PC-3 (cell line): Measurements from ENCODE around the gene FOXP4. TPM values are rescaled to one million over a fixed set of nuclear protein-coding genes. Genes with fewer than 3 reads are reported as not detected.

Source experiments
- ATAC-seq: fragments of 200-7000 bp; cut with Tn5 transposase; 2 replicates; pipeline ENCODE4 v1.9.1; 2020; ENCODE audit warnings: mild to moderate bottlenecking, moderate library complexity
- BruUV-seq: library from RNA; stranded (reverse); fragments of 400-500 nt; replicated peaks from 2 replicates; lab custom pipeline; 2021; lab: Mats Ljungman, UMichigan
- CTCF ChIA-PET: fragments of 300-600 bp; sonication (Branson Sonifier 250); formaldehyde crosslinking; loops from one replicate; lab custom pipeline; 2022; ENCODE audit warnings: antibody characterized with exemption; lab: Charles Lee
- POLR2A ChIA-PET: fragments of 300-600 bp; sonication (Branson Sonifier 250); formaldehyde crosslinking; loops from one replicate; lab custom pipeline; 2022; ENCODE audit warnings: antibody characterized with exemption; ENCODE audit not compliant: unreplicated experiment; lab: Charles Lee
- DNase-seq: peaks from one replicate; pipeline ENCODE4 v3.0.0-alpha.2; 2015
- H2AFZ ChIP-seq: fragments of 300-600 bp; sonication (generic); 2 replicates; pipeline ENCODE4 v1.6.0; 2016; ENCODE audit warnings: antibody characterized with exemption, low read length
- H3F3A ChIP-seq: fragments of 300-600 bp; sonication (generic); one replicate; pipeline ENCODE4 v1.6.0; 2017; ENCODE audit warnings: antibody characterized with exemption, low read length, control low read depth, mild to moderate bottlenecking; ENCODE audit not compliant: unreplicated experiment
- H3K27ac ChIP-seq: fragments of 300-600 bp; sonication (generic); 2 replicates; pipeline ENCODE4 v1.5.1; 2016; ENCODE audit warnings: mild to moderate bottlenecking, low read length
- H3K27me3 ChIP-seq: fragments of 300-600 bp; sonication (generic); 2 replicates; pipeline ENCODE4 v1.6.1; 2016; ENCODE audit warnings: low read length, mixed read lengths
- H3K36me3 ChIP-seq: fragments of 300-600 bp; sonication (generic); 2 replicates; pipeline ENCODE4 v1.6.1; 2016; ENCODE audit warnings: low read depth, mixed run types, low read length, mixed read lengths
- H3K4me1 ChIP-seq: fragments of 300-600 bp; sonication (generic); 2 replicates; pipeline ENCODE4 v1.5.1; 2016; ENCODE audit warnings: low read length; ENCODE audit not compliant: insufficient read depth
- H3K4me2 ChIP-seq: fragments of 300-600 bp; sonication (generic); 2 replicates; pipeline ENCODE4 v1.6.0; 2016; ENCODE audit warnings: low read length
- H3K4me3 ChIP-seq: fragments of 300-600 bp; sonication (generic); 2 replicates; pipeline ENCODE4 v1.5.1; 2016; ENCODE audit warnings: mild to moderate bottlenecking, low read length, mixed read lengths
- H3K79me2 ChIP-seq: fragments of 300-600 bp; sonication (generic); 2 replicates; pipeline ENCODE4 v1.6.1; 2017; ENCODE audit warnings: low read length, mixed read lengths
- H3K9ac ChIP-seq: fragments of 300-600 bp; sonication (generic); 2 replicates; pipeline ENCODE4 v1.6.0; 2016; ENCODE audit warnings: mild to moderate bottlenecking, low read length
- H3K9me2 ChIP-seq: fragments of 300-600 bp; sonication (generic); replicated peaks from 2 replicates; pipeline ENCODE4 v1.6.1; 2016; ENCODE audit warnings: mixed run types, low read length, mixed read lengths
- H3K9me3 ChIP-seq: fragments of 300-600 bp; sonication (generic); 2 replicates; pipeline ENCODE4 v1.6.1; 2016; ENCODE audit warnings: low read length, mixed read lengths
- H4K20me1 ChIP-seq: fragments of 300-600 bp; sonication (generic); 2 replicates; pipeline ENCODE4 v1.6.1; 2016; ENCODE audit warnings: low read length, mixed read lengths
- EZH2 ChIP-seq: fragments of 300-600 bp; sonication (generic); IDR thresholded peaks from one replicate; pipeline ENCODE4 v1.6.1; 2017; ENCODE audit warnings: antibody characterized with exemption, mild to moderate bottlenecking, low read length; ENCODE audit not compliant: unreplicated experiment
- EZH2phosphoT487 ChIP-seq: fragments of 300-600 bp; sonication (generic); IDR thresholded peaks from 2 replicates; pipeline ENCODE4 v1.6.1; 2018; ENCODE audit warnings: mild to moderate bottlenecking, antibody characterized with exemption, low read length, borderline replicate concordance
- intact Hi-C: fragments of 100-400 bp; cut with micrococcal nuclease; formaldehyde crosslinking; loops from 2 replicates; pipeline ENCODE4 v1.9.0; 2023
- total RNA-seq: library from RNA; depleted of rRNA; stranded (reverse); fragments of >200 nt; gene quantifications from 2 replicates; pipeline ENCODE4 v1.2.3, GENCODE V29; 2014
- TF ChIP-seq, protein P1 (sequence below): fragments of 300-600 bp; sonication (generic); conservative IDR thresholded peaks from 2 replicates; pipeline ENCODE4 v1.5.1; 2017; ENCODE audit warnings: antibody characterized with exemption, low read depth, mild to moderate bottlenecking, low read length

FOXP4 gene
- total RNA-seq, 1 experiment from 2014 or later: 6.7 TPM

DNA sequence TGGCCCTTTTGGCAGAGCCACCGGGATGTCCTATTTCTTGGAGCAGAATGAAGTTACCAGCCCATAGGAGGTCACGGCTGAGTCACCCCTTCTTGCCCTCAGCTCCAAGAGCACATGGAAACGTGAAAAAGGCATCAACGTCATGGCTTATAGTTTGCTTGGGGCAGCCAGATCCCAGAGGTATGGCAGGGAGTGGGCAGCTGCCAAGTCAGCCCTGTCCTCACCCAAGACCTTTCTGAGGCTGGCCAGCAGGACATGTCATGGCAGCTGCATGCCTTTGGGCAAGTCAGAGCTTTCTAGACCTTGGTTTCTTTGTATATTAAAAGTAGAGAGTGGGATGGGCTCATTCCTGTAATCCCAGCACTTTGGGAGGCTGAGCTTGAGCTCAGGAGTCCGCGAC lies 83.9 kb downstream of the FOXP4 start:
- Histone ChIP-seq H3K9me3 (no peaks in the 10 kb centered on the region), H3K9me2 (no peaks in the 10 kb centered on the region), H2AFZ (no peak overlapping the region), H3K27ac (no peak overlapping the region), H3K36me3 (no peaks in the 10 kb centered on the region), H3K4me2 (no peak overlapping the region), H3K4me3 (no peak overlapping the region), H3K9ac (no peak overlapping the region), H3K27me3 (no peaks in the 10 kb centered on the region), H3K4me1 (no peaks in the 10 kb centered on the region), H4K20me1 (no peaks in the 10 kb centered on the region), H3F3A (no peaks in the 10 kb centered on the region), H3K79me2 (no peaks in the 10 kb centered on the region)
- POLR2A ChIA-PET: no interaction called here
- ATAC-seq (no peak), DNase-seq (no peak)
- BruUV-seq: no TSS peak
- TF ChIP-seq EZH2 (no peak), EZH2phosphoT487 (no peak)
- TF ChIP-seq, protein P1, sequence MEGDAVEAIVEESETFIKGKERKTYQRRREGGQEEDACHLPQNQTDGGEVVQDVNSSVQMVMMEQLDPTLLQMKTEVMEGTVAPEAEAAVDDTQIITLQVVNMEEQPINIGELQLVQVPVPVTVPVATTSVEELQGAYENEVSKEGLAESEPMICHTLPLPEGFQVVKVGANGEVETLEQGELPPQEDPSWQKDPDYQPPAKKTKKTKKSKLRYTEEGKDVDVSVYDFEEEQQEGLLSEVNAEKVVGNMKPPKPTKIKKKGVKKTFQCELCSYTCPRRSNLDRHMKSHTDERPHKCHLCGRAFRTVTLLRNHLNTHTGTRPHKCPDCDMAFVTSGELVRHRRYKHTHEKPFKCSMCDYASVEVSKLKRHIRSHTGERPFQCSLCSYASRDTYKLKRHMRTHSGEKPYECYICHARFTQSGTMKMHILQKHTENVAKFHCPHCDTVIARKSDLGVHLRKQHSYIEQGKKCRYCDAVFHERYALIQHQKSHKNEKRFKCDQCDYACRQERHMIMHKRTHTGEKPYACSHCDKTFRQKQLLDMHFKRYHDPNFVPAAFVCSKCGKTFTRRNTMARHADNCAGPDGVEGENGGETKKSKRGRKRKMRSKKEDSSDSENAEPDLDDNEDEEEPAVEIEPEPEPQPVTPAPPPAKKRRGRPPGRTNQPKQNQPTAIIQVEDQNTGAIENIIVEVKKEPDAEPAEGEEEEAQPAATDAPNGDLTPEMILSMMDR: no peak
- CTCF ChIA-PET: interaction anchor here (0.6 kb wide), 1 partner anchor 149 kb away, joined by 5 read pairs; the partner anchor contains the start of gene FRS3
- intact Hi-C loops: no loop called here

DNA sequence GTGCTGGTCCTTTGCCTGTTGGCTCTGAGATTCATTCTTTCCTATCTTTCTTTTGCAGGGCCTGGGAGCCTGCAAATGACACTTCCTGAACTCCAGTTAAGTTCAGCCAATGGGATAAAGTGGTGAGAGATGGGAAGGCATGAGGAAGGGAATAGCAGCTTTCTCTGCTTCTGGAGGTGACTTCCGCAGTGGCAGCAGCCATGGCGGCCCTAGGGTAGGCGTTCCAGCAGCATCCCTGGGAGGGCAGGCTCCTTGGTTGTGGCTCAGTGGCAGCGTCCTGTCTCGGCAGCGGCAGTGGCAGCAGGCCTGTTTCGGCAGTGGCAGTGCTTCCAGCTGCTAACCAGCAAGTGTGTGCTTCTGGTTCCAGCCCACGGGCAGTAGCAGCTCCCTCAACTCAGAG lies 84.8 kb downstream of the FOXP4 start:
- H4K20me1 ChIP-seq: no peaks in the 10 kb centered on the region
- DNase-seq (no peak), ATAC-seq (no peak)
- H3K4me1 ChIP-seq: no peaks in the 10 kb centered on the region
- intact Hi-C loops: no loop called here
- no peak overlapping the region for H3K4me3 ChIP-seq
- ChIA-PET CTCF (no interaction called here), POLR2A (no interaction called here)
- no peak overlapping the region for H3K4me2 ChIP-seq
- H3K27me3 ChIP-seq: no peaks in the 10 kb centered on the region
- H3K36me3 ChIP-seq: no peaks in the 10 kb centered on the region
- H3K79me2 ChIP-seq: no peaks in the 10 kb centered on the region
- no peak overlapping the region for H3K27ac ChIP-seq
- H3K9ac ChIP-seq: no peak overlapping the region
- no peak for TF ChIP-seq EZH2
- no peak for TF ChIP-seq EZH2phosphoT487
- TF ChIP-seq, protein P1: no peak
- no TSS peak for BruUV-seq
- H3K9me3 ChIP-seq: no peaks in the 10 kb centered on the region
- H3F3A ChIP-seq: no peaks in the 10 kb centered on the region
- H3K9me2 ChIP-seq: no peaks in the 10 kb centered on the region
- no peak overlapping the region for H2AFZ ChIP-seq

DNA sequence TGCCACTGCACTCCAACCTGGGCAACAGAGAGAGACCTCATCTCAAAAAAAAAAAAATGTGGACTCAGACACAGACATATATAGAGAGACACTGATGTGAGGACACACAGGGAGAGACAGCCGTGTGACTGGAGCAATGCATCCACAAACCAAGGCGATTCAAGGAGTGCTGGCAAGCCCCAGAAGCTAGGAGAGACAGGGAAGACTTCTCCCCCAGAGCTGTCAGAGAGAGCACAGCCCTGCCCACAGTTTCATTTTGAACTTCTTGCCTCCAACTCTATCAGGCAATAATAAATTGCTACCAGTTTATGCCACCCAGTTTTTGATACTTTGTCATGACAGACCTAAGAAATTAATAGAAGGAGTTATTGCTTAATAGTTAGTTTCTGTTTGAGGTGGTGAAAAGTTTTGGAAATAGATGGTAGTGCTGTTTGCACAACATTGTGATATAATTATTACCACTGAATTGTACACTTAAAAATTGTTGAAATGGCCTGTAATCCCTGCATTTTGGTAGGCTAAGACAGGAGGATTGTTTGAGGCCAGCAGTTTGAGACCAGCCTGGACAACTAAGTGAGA lies 87.0 kb downstream of the FOXP4 start:
- intact Hi-C loops: no loop called here
- no peak overlapping the region for H2AFZ ChIP-seq
- no peaks in the 10 kb centered on the region for H3K9me3 ChIP-seq
- ChIA-PET CTCF (no interaction called here), POLR2A (interaction anchor here (0.5 kb wide), 1 partner anchor 20 kb away, joined by 6 read pairs; no protein-coding TSS in a partner anchor)
- H3K27me3 ChIP-seq: no peaks in the 10 kb centered on the region
- no peaks in the 10 kb centered on the region for H3K9me2 ChIP-seq
- peaks cover 13% of the 10 kb centered on the region for H3K79me2 ChIP-seq
- no peak overlapping the region for H3K4me2 ChIP-seq
- BruUV-seq: no TSS peak
- no peaks in the 10 kb centered on the region for H4K20me1 ChIP-seq
- ATAC-seq: no peak
- DNase-seq: no peak
- TF ChIP-seq, protein P1: no peak
- TF ChIP-seq EZH2phosphoT487 (no peak), EZH2 (no peak)
- H3F3A ChIP-seq: no peaks in the 10 kb centered on the region
- H3K4me1 ChIP-seq: peaks cover 7% of the 10 kb centered on the region
- no peak overlapping the region for H3K27ac ChIP-seq
- H3K36me3 ChIP-seq: no peaks in the 10 kb centered on the region
- no peak overlapping the region for H3K4me3 ChIP-seq
- H3K9ac ChIP-seq: no peak overlapping the region
